Transverse colon (tissue), 3 donors: ENCODE measurements around the gene DYNLRB1.
A peak's percentile ranks its signal among the peaks of the same experiment; 100 is the strongest.

ENCODE experiments used
- POLR2A ChIP-seq: fragments of 450-650 bp; IDR thresholded peaks from one replicate; pipeline ENCODE4 v1.6.1; 2016; ENCODE audit warnings: antibody characterized with exemption, mild to moderate bottlenecking, moderate library complexity
- TF ChIP-seq, protein P1 (sequence below), 5 experiments: fragments of 200-600 bp in 3 of 5; fragments of 450-650 bp in 2 of 5; sonication (generic) in 3 of 5; IDR thresholded peaks; 1 replicate in 2 of 5; 2 replicates in 3 of 5; pipeline ENCODE4 v1.5.1; 2016 to 2017; ENCODE audit warnings: antibody characterized with exemption in 5 of 5, inconsistent platforms in 3 of 5, mild to moderate bottlenecking in 2 of 5, moderate library complexity in 1 of 5

DNA sequence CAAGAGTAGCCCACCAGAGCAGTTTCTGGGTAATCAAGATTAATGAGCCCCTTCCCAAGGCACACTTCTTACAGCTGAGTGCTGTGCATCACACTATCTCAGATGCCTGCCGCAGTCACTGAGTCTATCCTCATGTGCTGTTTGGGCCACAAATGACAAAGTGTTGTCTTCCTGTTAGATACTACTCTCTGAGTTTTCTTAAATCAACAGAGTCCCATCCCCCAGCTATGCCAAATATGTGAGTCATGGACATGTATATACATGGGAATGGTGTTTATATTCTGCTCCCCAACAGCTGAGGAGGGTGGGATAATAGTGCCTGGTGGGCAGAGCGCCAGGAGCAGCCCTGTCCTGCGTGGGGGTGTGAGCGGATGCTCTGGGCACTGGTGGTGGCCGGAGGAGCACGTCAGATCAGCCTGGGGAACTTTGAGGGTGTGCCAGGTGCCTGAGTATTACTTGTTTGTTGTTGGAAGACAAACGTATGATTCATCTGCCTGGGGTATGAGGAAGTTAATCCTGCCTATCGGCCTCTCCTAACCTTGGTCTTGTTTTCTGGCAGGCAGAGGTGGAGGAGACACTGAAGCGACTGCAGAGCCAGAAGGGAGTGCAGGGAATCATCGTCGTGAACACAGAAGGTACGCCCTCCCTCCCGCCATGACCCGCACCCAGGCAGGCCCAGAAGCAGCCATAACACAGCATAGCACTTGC is 9.6 kb downstream of the DYNLRB1 start:
- TF ChIP-seq, protein P1, sequence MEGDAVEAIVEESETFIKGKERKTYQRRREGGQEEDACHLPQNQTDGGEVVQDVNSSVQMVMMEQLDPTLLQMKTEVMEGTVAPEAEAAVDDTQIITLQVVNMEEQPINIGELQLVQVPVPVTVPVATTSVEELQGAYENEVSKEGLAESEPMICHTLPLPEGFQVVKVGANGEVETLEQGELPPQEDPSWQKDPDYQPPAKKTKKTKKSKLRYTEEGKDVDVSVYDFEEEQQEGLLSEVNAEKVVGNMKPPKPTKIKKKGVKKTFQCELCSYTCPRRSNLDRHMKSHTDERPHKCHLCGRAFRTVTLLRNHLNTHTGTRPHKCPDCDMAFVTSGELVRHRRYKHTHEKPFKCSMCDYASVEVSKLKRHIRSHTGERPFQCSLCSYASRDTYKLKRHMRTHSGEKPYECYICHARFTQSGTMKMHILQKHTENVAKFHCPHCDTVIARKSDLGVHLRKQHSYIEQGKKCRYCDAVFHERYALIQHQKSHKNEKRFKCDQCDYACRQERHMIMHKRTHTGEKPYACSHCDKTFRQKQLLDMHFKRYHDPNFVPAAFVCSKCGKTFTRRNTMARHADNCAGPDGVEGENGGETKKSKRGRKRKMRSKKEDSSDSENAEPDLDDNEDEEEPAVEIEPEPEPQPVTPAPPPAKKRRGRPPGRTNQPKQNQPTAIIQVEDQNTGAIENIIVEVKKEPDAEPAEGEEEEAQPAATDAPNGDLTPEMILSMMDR (IDR thresholded peaks at IDR 0.05): peak in 1 of 5 experiments; percentile 9
- TF ChIP-seq POLR2A: peak; percentile 63
